Epithelial cell of esophagus (primary cell): ENCODE results near the gene PRSS2.

Experiments
- DNase-seq: peaks from one replicate; pipeline ENCODE4 v3.0.0; 2010; ENCODE audit warnings: low read depth
- H3K4me3 ChIP-seq: 2 replicates; pipeline ENCODE4 v1.5.1; 2011; ENCODE audit warnings: mild to moderate bottlenecking, low read length, control low read depth
- TF ChIP-seq, protein P1 (sequence below): IDR thresholded peaks from 2 replicates; pipeline ENCODE4 v1.5.1; 2011; ENCODE audit warnings: low read depth, mild to moderate bottlenecking, low read length, control low read depth, inconsistent platforms; ENCODE audit not compliant: insufficient read depth; ENCODE audit errors: missing control alignments

The PRSS2 gene

DNA sequence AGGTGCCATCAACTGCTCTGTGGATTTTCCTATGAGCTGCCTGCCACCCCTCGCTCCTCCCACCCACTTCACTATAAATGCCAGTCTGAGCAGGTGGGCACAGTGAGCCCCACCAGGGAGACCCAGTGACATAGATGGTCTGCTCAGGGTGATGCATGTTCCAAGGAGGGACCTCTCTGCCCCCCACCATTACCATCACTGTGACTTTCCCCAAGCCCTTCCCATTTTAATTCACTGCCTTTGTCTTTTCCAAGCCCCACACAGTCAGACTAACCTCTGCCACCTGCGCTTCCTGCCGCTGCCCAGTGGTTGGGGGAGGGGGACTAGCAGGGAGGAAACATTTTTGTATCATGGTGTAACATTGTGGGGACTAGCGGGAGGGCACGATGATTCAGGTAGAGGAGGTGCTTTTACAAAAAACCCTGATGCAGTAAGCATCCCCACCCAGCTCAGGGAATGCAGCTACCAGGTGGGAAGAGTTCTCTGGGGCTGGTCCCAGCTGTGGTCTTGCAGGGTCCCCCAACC lies 24.6 kb downstream of the PRSS2 start:
- TF ChIP-seq, protein P1, sequence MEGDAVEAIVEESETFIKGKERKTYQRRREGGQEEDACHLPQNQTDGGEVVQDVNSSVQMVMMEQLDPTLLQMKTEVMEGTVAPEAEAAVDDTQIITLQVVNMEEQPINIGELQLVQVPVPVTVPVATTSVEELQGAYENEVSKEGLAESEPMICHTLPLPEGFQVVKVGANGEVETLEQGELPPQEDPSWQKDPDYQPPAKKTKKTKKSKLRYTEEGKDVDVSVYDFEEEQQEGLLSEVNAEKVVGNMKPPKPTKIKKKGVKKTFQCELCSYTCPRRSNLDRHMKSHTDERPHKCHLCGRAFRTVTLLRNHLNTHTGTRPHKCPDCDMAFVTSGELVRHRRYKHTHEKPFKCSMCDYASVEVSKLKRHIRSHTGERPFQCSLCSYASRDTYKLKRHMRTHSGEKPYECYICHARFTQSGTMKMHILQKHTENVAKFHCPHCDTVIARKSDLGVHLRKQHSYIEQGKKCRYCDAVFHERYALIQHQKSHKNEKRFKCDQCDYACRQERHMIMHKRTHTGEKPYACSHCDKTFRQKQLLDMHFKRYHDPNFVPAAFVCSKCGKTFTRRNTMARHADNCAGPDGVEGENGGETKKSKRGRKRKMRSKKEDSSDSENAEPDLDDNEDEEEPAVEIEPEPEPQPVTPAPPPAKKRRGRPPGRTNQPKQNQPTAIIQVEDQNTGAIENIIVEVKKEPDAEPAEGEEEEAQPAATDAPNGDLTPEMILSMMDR: no peak
- DNase-seq: peak; percentile 5
- H3K4me3 ChIP-seq: no peak overlapping the region

DNA sequence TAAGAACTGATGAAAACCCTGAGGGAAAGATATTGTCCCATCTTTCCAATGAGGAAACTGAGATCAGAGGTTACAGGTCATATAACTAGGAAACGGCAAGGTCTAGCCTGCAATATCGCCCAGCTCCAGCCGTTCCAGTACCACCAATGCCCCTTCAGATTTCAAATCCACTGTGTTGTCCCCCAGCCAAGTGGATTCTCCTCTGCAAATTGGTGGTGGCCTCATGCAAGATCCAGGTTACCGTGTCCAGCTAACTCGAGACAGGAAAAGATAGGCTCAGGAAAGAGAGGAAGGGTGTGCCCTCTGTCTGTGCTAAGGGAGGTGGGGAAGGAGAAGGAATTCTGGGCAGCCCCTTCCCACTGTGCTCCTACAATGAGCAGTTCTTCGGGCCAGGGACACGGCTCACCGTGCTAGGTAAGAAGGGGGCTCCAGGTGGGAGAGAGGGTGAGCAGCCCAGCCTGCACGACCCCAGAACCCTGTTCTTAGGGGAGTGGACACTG lies 25.3 kb downstream of the PRSS2 start:
- no peak overlapping the region for H3K4me3 ChIP-seq
- DNase-seq: no peak
- TF ChIP-seq, protein P1: no peak

DNA sequence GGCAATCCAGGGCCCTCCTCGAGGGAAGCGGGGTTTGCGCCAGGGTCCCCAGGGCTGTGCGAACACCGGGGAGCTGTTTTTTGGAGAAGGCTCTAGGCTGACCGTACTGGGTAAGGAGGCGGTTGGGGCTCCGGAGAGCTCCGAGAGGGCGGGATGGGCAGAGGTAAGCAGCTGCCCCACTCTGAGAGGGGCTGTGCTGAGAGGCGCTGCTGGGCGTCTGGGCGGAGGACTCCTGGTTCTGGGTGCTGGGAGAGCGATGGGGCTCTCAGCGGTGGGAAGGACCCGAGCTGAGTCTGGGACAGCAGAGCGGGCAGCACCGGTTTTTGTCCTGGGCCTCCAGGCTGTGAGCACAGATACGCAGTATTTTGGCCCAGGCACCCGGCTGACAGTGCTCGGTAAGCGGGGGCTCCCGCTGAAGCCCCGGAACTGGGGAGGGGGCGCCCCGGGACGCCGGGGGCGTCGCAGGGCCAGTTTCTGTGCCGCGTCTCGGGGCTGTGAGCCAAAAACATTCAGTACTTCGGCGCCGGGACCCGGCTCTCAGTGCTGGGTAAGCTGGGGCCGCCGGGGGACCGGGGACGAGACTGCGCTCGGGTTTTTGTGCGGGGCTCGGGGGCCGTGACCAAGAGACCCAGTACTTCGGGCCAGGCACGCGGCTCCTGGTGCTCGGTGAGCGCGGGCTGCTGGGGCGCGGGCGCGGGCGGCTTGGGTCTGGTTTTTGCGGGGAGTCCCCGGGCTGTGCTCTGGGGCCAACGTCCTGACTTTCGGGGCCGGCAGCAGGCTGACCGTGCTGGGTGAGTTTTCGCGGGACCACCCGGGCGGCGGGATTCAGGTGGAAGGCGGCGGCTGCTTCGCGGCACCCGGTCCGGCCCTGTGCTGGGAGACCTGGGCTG lies 26.0 kb downstream of the PRSS2 start:
- no peak overlapping the region for H3K4me3 ChIP-seq
- TF ChIP-seq, protein P1: no peak
- no peak for DNase-seq

DNA sequence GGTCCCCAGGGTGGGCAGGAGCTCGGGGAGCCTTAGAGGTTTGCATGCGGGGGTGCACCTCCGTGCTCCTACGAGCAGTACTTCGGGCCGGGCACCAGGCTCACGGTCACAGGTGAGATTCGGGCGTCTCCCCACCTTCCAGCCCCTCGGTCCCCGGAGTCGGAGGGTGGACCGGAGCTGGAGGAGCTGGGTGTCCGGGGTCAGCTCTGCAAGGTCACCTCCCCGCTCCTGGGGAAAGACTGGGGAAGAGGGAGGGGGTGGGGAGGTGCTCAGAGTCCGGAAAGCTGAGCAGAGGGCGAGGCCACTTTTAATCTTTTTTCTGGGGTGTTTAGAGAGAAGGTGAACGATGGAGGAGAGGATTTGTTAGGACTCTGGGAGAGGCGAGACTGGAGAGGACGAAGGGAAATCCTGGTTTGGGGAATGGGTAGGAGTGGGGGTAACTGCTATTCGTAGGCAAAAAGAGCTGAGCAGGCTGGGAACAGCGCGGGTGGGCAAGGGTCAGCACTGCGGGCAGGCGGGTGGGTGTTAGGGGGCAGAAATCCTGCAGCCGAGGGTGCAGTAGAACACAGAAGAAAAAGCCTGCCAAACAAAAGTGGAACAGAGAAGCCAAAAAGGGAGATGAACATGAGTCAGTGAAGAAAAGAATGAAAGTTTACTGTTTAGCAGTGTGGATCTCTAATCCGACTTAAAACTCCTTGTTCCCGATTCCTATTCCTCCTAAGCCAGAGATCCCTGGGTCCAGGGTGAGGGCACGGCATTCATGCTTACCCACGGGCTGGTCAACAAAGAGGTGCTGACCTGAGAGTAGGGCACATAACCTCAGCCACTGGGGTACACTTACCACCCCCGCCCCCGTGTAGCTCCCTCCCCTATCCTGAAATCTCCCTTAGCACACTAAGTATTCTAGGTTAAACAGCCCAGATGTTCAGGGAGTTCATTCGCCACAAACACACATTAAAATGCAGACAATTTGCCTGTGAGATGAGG lies 26.9 kb downstream of the PRSS2 start:
- H3K4me3 ChIP-seq: no peak overlapping the region
- no peak for DNase-seq
- TF ChIP-seq, protein P1: no peak

DNA sequence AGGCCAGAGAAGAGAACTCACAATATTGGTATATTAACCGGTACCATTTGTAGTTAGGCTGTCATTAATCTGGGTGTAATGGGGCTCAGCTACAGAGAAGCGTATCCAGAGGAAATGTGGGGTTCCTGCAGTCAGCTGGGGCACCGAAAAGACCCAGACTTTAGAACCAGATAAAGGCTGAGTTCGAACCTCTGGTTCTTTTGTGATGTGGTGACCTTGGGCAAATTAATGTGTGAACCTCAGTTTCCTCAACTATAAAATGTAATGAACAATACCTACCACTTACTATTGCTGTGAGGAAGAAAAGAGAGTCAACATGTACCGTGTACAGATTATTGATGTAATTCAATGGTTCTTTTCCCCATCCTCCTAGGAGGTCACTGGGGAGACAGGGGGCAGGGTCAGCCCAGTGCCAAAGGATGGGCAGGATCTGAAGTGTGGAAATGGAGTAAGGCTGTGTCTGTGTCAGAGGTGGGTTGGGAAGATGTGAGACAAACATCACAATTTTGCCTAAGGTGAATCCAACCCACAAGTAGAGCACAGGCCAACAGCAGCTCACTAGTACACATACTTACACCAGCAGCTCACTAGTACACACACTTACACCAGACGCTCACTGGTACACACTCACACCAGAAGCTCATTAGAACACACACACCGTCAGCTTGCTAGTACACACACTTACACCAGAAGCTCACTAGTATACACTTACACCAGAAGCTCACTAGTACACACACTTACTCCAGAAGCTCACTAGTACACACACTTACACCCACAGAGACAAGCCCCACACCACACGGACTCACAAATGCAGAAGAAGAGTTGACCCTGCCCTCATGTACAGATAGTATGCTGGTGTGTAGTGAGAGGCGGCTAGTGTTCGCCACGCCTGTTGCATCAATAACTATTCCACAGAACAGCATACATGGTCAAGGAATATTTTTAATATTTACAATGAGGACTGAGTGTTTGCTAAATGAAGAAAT lies 28.0 kb downstream of the PRSS2 start:
- no peak overlapping the region for H3K4me3 ChIP-seq
- TF ChIP-seq, protein P1: no peak
- no peak for DNase-seq

DNA sequence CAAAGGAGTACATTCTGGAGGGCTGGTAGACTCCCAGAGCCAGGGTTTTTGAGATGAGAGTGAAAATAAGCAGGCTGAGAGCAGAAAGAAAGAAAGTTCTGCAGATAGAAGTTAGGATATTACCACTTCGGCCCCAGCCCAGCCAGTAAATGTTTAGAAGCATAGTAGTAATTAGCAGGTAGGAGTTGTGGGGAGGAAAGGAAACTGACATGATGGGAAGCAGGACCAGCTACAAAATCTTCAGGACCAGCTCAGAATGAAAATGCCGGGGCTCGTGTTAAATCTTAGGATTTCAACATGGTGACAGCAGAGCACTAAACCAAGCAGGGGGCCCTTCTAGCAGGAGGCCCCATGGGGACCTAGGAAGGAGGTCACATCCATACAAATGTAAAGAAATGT lies 28.7 kb downstream of the PRSS2 start:
- TF ChIP-seq, protein P1: no peak
- no peak for DNase-seq

More for the DNA sequence above, 28.7 kb downstream of the PRSS2 start:
- no peak overlapping the region for H3K4me3 ChIP-seq
